Natural killer cell (primary cell): Measurements from ENCODE around the gene EXOSC5. TPM values are rescaled to one million over a fixed set of nuclear protein-coding genes. Genes with fewer than 3 reads are reported as not detected.

ENCODE experiments used
- ATAC-seq, 3 donors: fragments of 150-1000 bp in 2 of 3; fragments of 200-7000 bp in 1 of 3; cut with Tn5 transposase; 1 replicate in 1 of 3; 2 replicates in 2 of 3; pipeline ENCODE4 v1.10.0; 2021; ENCODE audit warnings: mild to moderate bottlenecking in 2 of 3, moderate library complexity in 2 of 3
- DNase-seq, 2 donors: peaks; one replicate each; pipeline versions ENCODE4 v3.0.0 to v3.0.0-alpha.2; 2013 to 2021; ENCODE audit warnings: mixed read lengths in 1 of 2
- H3K27ac ChIP-seq: one replicate; pipeline ENCODE4 v1.5.1; 2013; ENCODE audit warnings: mild to moderate bottlenecking, low read length
- H3K27me3 ChIP-seq: one replicate; pipeline ENCODE4 v1.6.1; 2013; ENCODE audit warnings: low read length; ENCODE audit not compliant: control insufficient read depth, insufficient read depth
- H3K36me3 ChIP-seq: one replicate; pipeline ENCODE4 v1.6.1; 2013; ENCODE audit warnings: low read length; ENCODE audit not compliant: control insufficient read depth, insufficient read depth
- H3K4me1 ChIP-seq: one replicate; pipeline ENCODE4 v1.6.1; 2013; ENCODE audit warnings: low read length; ENCODE audit not compliant: control insufficient read depth, insufficient read depth
- H3K4me3 ChIP-seq: one replicate; pipeline ENCODE4 v1.5.1; 2013; ENCODE audit warnings: low read length
- H3K9me3 ChIP-seq: one replicate; pipeline ENCODE4 v1.6.1; 2013; ENCODE audit warnings: low read length; ENCODE audit not compliant: control insufficient read depth, insufficient read depth
- H3K27ac Mint-ChIP-seq, 2 donors: one replicate each; pipeline ENCODE4 v1.8.0; 2022; ENCODE audit warnings: mild to moderate bottlenecking in 2 of 2, mixed read lengths in 2 of 2, moderate library complexity in 1 of 2
- H3K27me3 Mint-ChIP-seq, 2 donors: one replicate each; pipeline ENCODE4 v1.8.0; 2022; ENCODE audit warnings: low read depth in 2 of 2, mixed read lengths in 2 of 2
- H3K36me3 Mint-ChIP-seq: one replicate; pipeline ENCODE4 v1.8.0; 2022; ENCODE audit warnings: mixed read lengths
- H3K4me1 Mint-ChIP-seq, 2 donors: one replicate each; pipeline ENCODE4 v1.8.0; 2022; ENCODE audit warnings: mixed read lengths in 2 of 2
- H3K4me3 Mint-ChIP-seq: one replicate; pipeline ENCODE4 v1.8.0; 2022; ENCODE audit warnings: mild to moderate bottlenecking, moderate library complexity, mixed read lengths
- H3K9me3 Mint-ChIP-seq, 2 donors: one replicate each; pipeline ENCODE4 v1.8.0; 2022; ENCODE audit warnings: mixed read lengths in 2 of 2
- WGBS: methylation state at CpG from one replicate; pipeline ENCODE4 v1.1.7; 2013; ENCODE audit warnings: missing lambda C conversion rate; ENCODE audit not compliant: insufficient coverage; 5-methylcytosine and 5-hydroxymethylcytosine counted together
- intact Hi-C: fragments of 100-400 bp; cut with micrococcal nuclease; formaldehyde crosslinking; loops from one replicate; pipeline ENCODE4 v1.14.2; 2022
- total RNA-seq, 4 donors: library from RNA; stranded (reverse); fragments of 120-200 nt in 1 of 4; gene quantifications; one replicate each; pipeline versions ENCODE4 v1.2.3 to v1.2.4, GENCODE V29; 2013 to 2022
- TF ChIP-seq, protein P1 (sequence below): fragments of 200-600 bp; IDR thresholded peaks from one replicate; pipeline ENCODE4 v1.8.0; 2022; ENCODE audit warnings: antibody characterized with exemption

EXOSC5 gene
- total RNA-seq, 3 donors from 2014 or later (not counting 1 experiment from before 2014, with no cell fraction given) = 9.0 to 11.6 (median 9.5) TPM

DNA sequence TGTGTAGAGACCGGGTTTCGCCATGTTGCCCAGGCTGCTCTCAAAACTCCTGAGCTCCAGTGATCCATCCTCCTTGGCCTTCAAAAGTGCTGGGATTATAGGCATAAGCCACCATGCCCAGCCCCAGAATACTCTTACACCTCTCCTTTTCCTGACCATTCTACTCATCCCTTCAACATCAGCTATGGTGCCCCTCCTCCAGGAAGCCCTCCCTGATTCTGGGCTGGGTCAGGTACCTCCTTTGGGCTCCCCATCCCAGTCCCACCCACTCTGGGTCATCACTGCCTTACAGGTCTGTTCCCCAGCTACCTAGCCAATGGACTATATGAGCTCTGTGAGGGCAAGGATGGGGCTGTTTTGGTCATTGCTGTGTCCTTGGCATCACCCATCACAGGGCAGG, 53.0 kb downstream of the EXOSC5 start:
- Mint-ChIP-seq H3K27me3 (no peaks in the 10 kb centered on the region), H3K4me1 (peaks cover 58 to 65% of the 10 kb centered on the region in 2 donors), H3K4me3 (peak overlapping the region; percentile 60), H3K9me3 (no peaks in the 10 kb centered on the region), H3K27ac (peak overlapping the region; percentile 75 to 76), H3K36me3 (no peaks in the 10 kb centered on the region)
- H3K27me3 ChIP-seq = no peaks in the 10 kb centered on the region
- no peak overlapping the region for H3K4me3 ChIP-seq
- TF ChIP-seq, protein P1, sequence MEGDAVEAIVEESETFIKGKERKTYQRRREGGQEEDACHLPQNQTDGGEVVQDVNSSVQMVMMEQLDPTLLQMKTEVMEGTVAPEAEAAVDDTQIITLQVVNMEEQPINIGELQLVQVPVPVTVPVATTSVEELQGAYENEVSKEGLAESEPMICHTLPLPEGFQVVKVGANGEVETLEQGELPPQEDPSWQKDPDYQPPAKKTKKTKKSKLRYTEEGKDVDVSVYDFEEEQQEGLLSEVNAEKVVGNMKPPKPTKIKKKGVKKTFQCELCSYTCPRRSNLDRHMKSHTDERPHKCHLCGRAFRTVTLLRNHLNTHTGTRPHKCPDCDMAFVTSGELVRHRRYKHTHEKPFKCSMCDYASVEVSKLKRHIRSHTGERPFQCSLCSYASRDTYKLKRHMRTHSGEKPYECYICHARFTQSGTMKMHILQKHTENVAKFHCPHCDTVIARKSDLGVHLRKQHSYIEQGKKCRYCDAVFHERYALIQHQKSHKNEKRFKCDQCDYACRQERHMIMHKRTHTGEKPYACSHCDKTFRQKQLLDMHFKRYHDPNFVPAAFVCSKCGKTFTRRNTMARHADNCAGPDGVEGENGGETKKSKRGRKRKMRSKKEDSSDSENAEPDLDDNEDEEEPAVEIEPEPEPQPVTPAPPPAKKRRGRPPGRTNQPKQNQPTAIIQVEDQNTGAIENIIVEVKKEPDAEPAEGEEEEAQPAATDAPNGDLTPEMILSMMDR = no peak
- peak overlapping the region; percentile 24 for H3K27ac ChIP-seq
- H3K4me1 ChIP-seq = peaks cover 77% of the 10 kb centered on the region
- peaks cover 66% of the 10 kb centered on the region for H3K36me3 ChIP-seq
- WGBS = 100% methylated on average over 2 of the region's 2 CpGs
- ATAC-seq (no peak), DNase-seq (no peak)
- no peaks in the 10 kb centered on the region for H3K9me3 ChIP-seq
- intact Hi-C loops = no loop called here

DNA sequence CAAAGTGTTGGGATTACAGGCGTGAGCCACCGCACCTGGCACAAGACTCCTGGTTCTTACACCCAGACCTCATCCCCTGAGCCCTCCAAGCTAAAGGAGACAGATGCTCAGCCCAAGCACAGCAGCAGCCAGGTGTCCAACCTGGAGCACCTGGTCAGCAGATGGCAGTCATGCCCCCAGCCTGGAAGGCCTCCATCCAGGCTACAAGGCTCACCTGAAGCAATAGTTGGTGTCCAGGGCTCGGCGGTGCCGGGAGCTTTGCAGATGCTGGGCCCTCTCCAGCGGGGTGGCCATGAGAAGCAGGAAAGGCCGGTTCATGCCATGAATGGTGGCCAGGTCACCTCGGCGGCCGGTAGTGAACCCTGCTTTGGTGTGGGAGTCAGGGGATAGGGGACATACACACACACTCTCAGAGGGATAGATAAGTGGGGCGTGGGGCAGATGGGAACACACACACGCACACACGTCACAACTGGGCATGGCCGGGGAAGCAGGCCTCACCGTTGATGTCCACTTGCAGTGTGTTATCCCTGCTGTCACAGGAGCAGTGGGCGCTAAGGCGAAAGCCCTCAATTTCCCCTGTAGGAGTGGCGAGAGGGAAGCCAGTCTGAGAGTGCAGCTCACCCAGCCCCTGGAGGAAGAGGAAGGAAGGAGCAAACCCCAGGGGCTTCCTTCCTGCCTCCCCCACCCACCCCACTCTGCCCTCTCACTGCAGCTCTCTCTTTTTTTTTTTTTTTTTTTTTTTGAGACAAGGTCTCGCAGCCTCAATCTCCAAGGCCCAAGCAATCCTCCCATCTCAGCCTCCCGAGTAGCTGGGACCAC, 55.3 kb downstream of the EXOSC5 start:
- peak; percentile 22 to 40 (median 31) for ATAC-seq
- Histone ChIP-seq H3K27ac (peak overlapping the region; percentile 38), H3K4me3 (no peak overlapping the region), H3K4me1 (peaks cover 56% of the 10 kb centered on the region), H3K27me3 (no peaks in the 10 kb centered on the region), H3K36me3 (peaks cover 74% of the 10 kb centered on the region), H3K9me3 (no peaks in the 10 kb centered on the region)
- Mint-ChIP-seq H3K27ac (peak overlapping the region; percentile 75 to 76), H3K36me3 (peaks cover 6% of the 10 kb centered on the region), H3K4me1 (peaks cover 52 to 59% of the 10 kb centered on the region in 2 donors), H3K4me3 (peak overlapping the region; percentile 75), H3K9me3 (no peaks in the 10 kb centered on the region), H3K27me3 (no peaks in the 10 kb centered on the region)
- peak in 1 of 2 donors; percentile 52 for DNase-seq
- 70% methylated on average over 18 of the region's 20 CpGs for WGBS
- intact Hi-C loops = no loop called here
- TF ChIP-seq, protein P1 = no peak

DNA sequence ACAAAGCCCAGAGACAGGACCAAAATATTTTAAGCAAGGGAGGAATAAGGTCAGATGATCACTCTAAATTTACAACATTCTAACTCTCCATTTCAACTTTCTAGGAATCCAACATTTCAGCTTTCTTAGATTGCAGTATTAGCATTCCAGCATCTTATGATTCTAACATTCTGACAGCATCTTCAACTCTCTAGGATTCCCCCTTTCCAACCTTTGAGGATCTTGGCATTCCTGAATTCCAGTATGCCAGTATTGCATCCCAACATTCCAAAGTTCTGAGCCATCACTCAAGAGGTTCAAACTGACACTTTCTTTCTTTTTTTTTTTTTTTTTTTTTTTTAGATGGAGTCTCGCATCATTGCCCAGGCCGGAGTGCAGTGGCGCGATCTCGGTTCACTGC, 57.2 kb downstream of the EXOSC5 start:
- Histone ChIP-seq H3K4me1 (peaks cover 56% of the 10 kb centered on the region), H3K27ac (no peak overlapping the region), H3K27me3 (no peaks in the 10 kb centered on the region), H3K36me3 (peaks cover 78% of the 10 kb centered on the region), H3K9me3 (no peaks in the 10 kb centered on the region), H3K4me3 (no peak overlapping the region)
- H3K36me3 Mint-ChIP-seq = peaks cover 6% of the 10 kb centered on the region
- DNase-seq = no peak
- no peaks in the 10 kb centered on the region for H3K9me3 Mint-ChIP-seq
- intact Hi-C loops = no loop called here
- WGBS = 92% methylated on average over 5 of the region's 5 CpGs
- ATAC-seq = no peak
- H3K4me3 Mint-ChIP-seq = peak overlapping the region; percentile 42
- TF ChIP-seq, protein P1 = no peak
- no peaks in the 10 kb centered on the region for H3K27me3 Mint-ChIP-seq
- H3K4me1 Mint-ChIP-seq = peaks cover 46 to 54% of the 10 kb centered on the region in 2 donors
- H3K27ac Mint-ChIP-seq = peak overlapping the region; percentile 58 to 75

Other genes with a start within 250 kb of the EXOSC5 start
- 1 to 10 TPM in 1 of 3 donors, under 1 TPM in 2; 0.78 to 1.6 (median 0.84) TPM for gene CYP2S1, start 204.1 kb downstream of the EXOSC5 start, total RNA-seq
- under 1 TPM in 2 of 3 donors, not detected in 1; 0.16 to 0.70 TPM for gene AXL, start 178.1 kb downstream of the EXOSC5 start, total RNA-seq
- gene HNRNPUL1, start 133.0 kb downstream of the EXOSC5 start, total RNA-seq = 100 to 1,000 TPM; 279 to 360 (median 315) TPM
- gene CCDC97, start 87.2 kb downstream of the EXOSC5 start, total RNA-seq = 10 to 100 TPM; 41.1 to 44.3 (median 44.0) TPM
- gene TGFB1, start 43.4 kb downstream of the EXOSC5 start, total RNA-seq = 100 to 1,000 TPM; 682 to 761 (median 729) TPM
- 10 to 100 TPM; 18.1 to 22.2 (median 18.7) TPM for gene B9D2, start 33.2 kb downstream of the EXOSC5 start, total RNA-seq
- 10 to 100 TPM; 13.6 to 22.8 (median 20.8) TPM for gene TMEM91, start 20.8 kb downstream of the EXOSC5 start, total RNA-seq
- gene BCKDHA, start 459 bp upstream of the EXOSC5 start, total RNA-seq = 10 to 100 TPM; 26.5 to 29.0 (median 28.3) TPM
- gene B3GNT8, start 30.0 kb upstream of the EXOSC5 start, total RNA-seq = 1 to 10 TPM; 1.5 to 2.5 (median 2.1) TPM
- gene DMAC2, start 42.6 kb upstream of the EXOSC5 start, total RNA-seq = 10 to 100 TPM; 25.4 to 32.5 (median 29.5) TPM
- not detected for gene ERICH4, start 45.8 kb upstream of the EXOSC5 start, total RNA-seq
- 10 to 100 TPM; 26.8 to 46.6 (median 33.6) TPM for gene CEACAM21, start 178.8 kb upstream of the EXOSC5 start, total RNA-seq
- 1 to 10 TPM in 1 of 3 donors, under 1 TPM in 2; 0.52 to 1.1 (median 0.78) TPM for gene CEACAM4, start 229.7 kb upstream of the EXOSC5 start, total RNA-seq